H7 (cell line): Measurements from ENCODE around the gene DCAF4L1. TPM values are rescaled to one million over a fixed set of nuclear protein-coding genes. Genes with fewer than 3 reads are reported as not detected.

Experiments used
- DNase-seq: peaks from one replicate; pipeline ENCODE4 v3.0.0; 2012
- H3K27me3 ChIP-seq: 2 replicates; pipeline ENCODE4 v1.6.0; 2011; ENCODE audit warnings: mild to moderate bottlenecking, low read length; ENCODE audit not compliant: control insufficient read depth, insufficient read depth
- H3K36me3 ChIP-seq: replicated peaks from 2 replicates; pipeline ENCODE4 v1.5.1; 2011; ENCODE audit warnings: low read length; ENCODE audit not compliant: control insufficient read depth, insufficient read depth
- H3K4me3 ChIP-seq: 2 replicates; pipeline ENCODE4 v1.5.1; 2011; ENCODE audit warnings: low read depth, mild to moderate bottlenecking, control low read depth, low read length, moderate library complexity; ENCODE audit not compliant: insufficient read depth
- total RNA-seq: library from RNA; depleted of rRNA; stranded (reverse); fragments of >200 nt; shearing (Covaris generic); gene quantifications from 2 replicates; pipeline ENCODE4 v1.2.3, GENCODE V29; 2014; rRNA removed

The DCAF4L1 gene
- total RNA-seq = 0.14 and 0.37 TPM in 2 replicates

- no peak for DNase-seq
- H3K4me3 ChIP-seq = no peak within 1 kb of the TSS
- no peaks in the 10 kb centered on the region for H3K36me3 ChIP-seq
- no peaks in the 10 kb centered on the region for H3K27me3 ChIP-seq
These were observed at the start of gene DCAF4L1 for GRCh38 chr4:41981456-41981855. TSS of gene DCAF4L1 (plus strand) at chr4:41981756. CDS start at chr4:41981793, 37 bp downstream.

GRCh38 chr4:41932988-41933387, 48.6 kb upstream of the DCAF4L1 start:
- H3K4me3 ChIP-seq = no peak overlapping the region
- H3K27me3 ChIP-seq = peaks cover 11% of the 10 kb centered on the region; the same call in 1 of the 2 replicates
- no peaks in the 10 kb centered on the region; the same call in 1 of the 2 replicates for H3K36me3 ChIP-seq
- no peak for DNase-seq

- H3K4me3 ChIP-seq = no peak overlapping the region
- peaks cover 1% of the 10 kb centered on the region for H3K36me3 ChIP-seq
- no peak for DNase-seq
- H3K27me3 ChIP-seq = peaks cover 10% of the 10 kb centered on the region; the same call in 1 of the 2 replicates
These were observed 47.5 kb upstream of the DCAF4L1 start for GRCh38 chr4:41933997-41934503.

- H3K27me3 ChIP-seq = peaks cover 10% of the 10 kb centered on the region; the same call in 1 of the 2 replicates
- H3K4me3 ChIP-seq = no peak overlapping the region; the same call in 1 of the 2 replicates
- DNase-seq = no peak
- peaks cover 5% of the 10 kb centered on the region for H3K36me3 ChIP-seq
These were observed 47.0 kb upstream of the DCAF4L1 start for GRCh38 chr4:41934514-41934900.

GRCh38 chr4:41934901-41935651, 46.5 kb upstream of the DCAF4L1 start, which contains the start of gene TMEM33:
TSS of gene TMEM33 (plus strand) at chr4:41935429. CDS start at chr4:41935485, 56 bp downstream.
- H3K4me3 ChIP-seq = peak within 1 kb of the TSS; percentile 90
- H3K27me3 ChIP-seq = peaks cover 6% of the 10 kb centered on the region; the same call in 1 of the 2 replicates
- DNase-seq = peak; percentile 85
- H3K36me3 ChIP-seq = peaks cover 8% of the 10 kb centered on the region

- Histone ChIP-seq H3K27me3 (peaks cover 6% of the 10 kb centered on the region; the same call in 1 of the 2 replicates), H3K4me3 (peak overlapping the region; percentile 90), H3K36me3 (peaks cover 8% of the 10 kb centered on the region)
- no peak for DNase-seq
These were observed 45.9 kb upstream of the DCAF4L1 start for GRCh38 chr4:41935652-41936021.

- no peak for DNase-seq
- Histone ChIP-seq H3K27me3 (no peaks in the 10 kb centered on the region), H3K36me3 (peaks cover 8% of the 10 kb centered on the region), H3K4me3 (no peak overlapping the region)
These were observed 42.4 kb upstream of the DCAF4L1 start for GRCh38 chr4:41939016-41939626.

DNA sequence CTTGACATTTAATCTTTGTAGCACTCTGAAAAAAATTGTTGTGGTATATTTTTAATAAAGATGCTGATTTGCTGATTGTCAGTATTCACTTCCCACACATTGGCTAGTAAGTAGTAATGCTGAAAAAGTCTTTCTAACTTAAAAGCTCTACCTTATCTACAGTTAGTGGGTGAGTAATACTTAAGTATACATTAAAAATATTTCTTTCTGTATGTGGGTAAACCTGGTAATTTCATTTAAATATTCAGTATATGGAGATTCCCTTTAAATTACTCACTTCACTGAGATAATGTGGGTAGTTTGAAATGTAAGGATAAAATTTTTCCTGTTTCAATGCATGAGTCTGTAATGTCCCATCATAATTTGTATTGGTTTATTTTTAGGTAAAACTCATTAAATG, 40.7 kb upstream of the DCAF4L1 start:
- H3K36me3 ChIP-seq = peaks cover 12% of the 10 kb centered on the region
- no peak for DNase-seq
- H3K27me3 ChIP-seq = no peaks in the 10 kb centered on the region
- H3K4me3 ChIP-seq = no peak overlapping the region

DNA sequence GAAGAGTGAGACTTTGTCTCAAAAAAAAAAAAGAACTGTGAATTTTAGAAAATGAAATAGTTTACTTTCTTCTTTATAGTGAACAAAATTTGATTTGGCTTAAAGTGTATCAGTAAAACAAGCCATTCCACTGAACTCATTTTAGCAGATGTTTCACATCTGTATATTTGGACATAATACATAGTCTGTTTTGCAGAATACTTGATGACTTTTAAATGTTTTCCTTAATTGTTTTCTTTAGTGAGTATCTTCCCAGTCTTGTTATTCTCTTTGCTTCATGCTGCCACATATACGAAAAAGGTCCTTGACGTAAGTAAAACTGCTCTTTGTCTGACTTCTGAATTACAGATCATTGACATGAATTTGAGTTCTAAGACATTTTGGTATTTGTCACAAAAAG, 38.0 kb upstream of the DCAF4L1 start:
- Histone ChIP-seq H3K27me3 (no peaks in the 10 kb centered on the region), H3K4me3 (no peak overlapping the region), H3K36me3 (peaks cover 14% of the 10 kb centered on the region)
- no peak for DNase-seq

- Histone ChIP-seq H3K4me3 (no peak overlapping the region), H3K27me3 (no peaks in the 10 kb centered on the region), H3K36me3 (peaks cover 12% of the 10 kb centered on the region)
- no peak for DNase-seq
These were observed 37.5 kb upstream of the DCAF4L1 start for GRCh38 chr4:41944089-41944488.

- Histone ChIP-seq H3K36me3 (peaks cover 12% of the 10 kb centered on the region), H3K27me3 (no peaks in the 10 kb centered on the region), H3K4me3 (no peak overlapping the region)
- DNase-seq = no peak
These were observed 32.0 kb upstream of the DCAF4L1 start for GRCh38 chr4:41949531-41949930.

GRCh38 chr4:41957634-41958033, 23.9 kb upstream of the DCAF4L1 start:
- H3K36me3 ChIP-seq = peaks cover 5% of the 10 kb centered on the region
- no peaks in the 10 kb centered on the region for H3K27me3 ChIP-seq
- no peak overlapping the region for H3K4me3 ChIP-seq
- peak; percentile 53 for DNase-seq

DNA sequence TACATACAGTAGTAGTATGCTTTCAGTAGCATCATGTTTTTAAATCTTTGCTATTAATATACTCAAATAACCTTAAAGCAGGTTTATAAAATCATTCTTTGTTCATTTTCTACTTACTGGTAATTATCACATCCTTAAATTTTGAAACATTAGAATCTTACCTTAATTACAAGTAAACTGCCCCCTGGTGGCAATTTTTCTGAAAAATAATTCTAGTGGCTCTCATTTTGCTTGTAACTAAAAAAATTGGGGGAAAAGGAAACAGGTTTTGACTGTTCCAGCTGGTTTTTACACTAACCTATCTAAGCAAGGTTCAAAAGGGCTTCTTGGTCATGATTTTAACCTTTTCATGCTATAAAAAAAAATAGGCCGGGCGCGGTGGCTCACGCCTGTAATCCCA, 18.5 kb upstream of the DCAF4L1 start:
- no peak for DNase-seq
- Histone ChIP-seq H3K36me3 (no peaks in the 10 kb centered on the region; the same call in 1 of the 2 replicates), H3K4me3 (no peak overlapping the region), H3K27me3 (no peaks in the 10 kb centered on the region)

- no peak for DNase-seq
- Histone ChIP-seq H3K4me3 (no peak overlapping the region), H3K36me3 (no peaks in the 10 kb centered on the region; the same call in 1 of the 2 replicates)
These were observed 17.2 kb upstream of the DCAF4L1 start for GRCh38 chr4:41964401-41964800.

DNA sequence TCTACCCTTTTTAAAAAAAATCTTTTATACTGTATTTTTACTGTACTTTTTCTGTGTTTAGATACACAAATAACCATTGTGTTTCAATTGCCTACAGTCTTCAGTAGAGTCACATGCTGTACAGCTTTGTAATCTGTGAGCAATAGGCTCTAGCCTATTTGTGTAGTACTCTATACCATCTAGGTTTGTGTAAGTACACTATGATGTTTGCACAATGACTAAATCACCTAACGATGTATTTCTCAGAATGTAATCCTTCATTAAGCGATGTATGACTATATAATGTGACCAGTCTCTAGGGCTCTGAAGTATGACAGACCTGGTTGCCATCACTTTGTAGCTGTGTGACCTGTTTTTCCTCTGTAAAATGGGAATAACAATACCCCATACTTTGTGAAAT, 14.2 kb upstream of the DCAF4L1 start:
- no peaks in the 10 kb centered on the region for H3K27me3 ChIP-seq
- no peak for DNase-seq
- H3K4me3 ChIP-seq = no peak overlapping the region
- no peaks in the 10 kb centered on the region for H3K36me3 ChIP-seq

More at GRCh38 chr4:41964401-41964800, 17.2 kb upstream of the DCAF4L1 start:
- H3K27me3 ChIP-seq = no peaks in the 10 kb centered on the region
